Retinal pigment epithelial cell (primary cell): Measurements from ENCODE around the gene GCAT.

ENCODE experiments used
- DNase-seq: peaks from one replicate; pipeline ENCODE4 v3.0.0-alpha.2; 2010; ENCODE audit warnings: low read depth
- H3K4me3 ChIP-seq: 2 replicates; pipeline ENCODE4 v1.5.1; 2011; ENCODE audit warnings: mild to moderate bottlenecking, low read length, control low read depth, moderate library complexity
- TF ChIP-seq, protein P1 (sequence below): conservative IDR thresholded peaks from 2 replicates; pipeline ENCODE4 v1.5.1; 2011; ENCODE audit warnings: low read depth, low read length, control low read depth, inconsistent platforms

GCAT gene

GRCh38 chr22:37831472-37831871 is 23.7 kb downstream of the GCAT start:
- DNase-seq: no peak
- H3K4me3 ChIP-seq: no peak overlapping the region
- TF ChIP-seq, protein P1, sequence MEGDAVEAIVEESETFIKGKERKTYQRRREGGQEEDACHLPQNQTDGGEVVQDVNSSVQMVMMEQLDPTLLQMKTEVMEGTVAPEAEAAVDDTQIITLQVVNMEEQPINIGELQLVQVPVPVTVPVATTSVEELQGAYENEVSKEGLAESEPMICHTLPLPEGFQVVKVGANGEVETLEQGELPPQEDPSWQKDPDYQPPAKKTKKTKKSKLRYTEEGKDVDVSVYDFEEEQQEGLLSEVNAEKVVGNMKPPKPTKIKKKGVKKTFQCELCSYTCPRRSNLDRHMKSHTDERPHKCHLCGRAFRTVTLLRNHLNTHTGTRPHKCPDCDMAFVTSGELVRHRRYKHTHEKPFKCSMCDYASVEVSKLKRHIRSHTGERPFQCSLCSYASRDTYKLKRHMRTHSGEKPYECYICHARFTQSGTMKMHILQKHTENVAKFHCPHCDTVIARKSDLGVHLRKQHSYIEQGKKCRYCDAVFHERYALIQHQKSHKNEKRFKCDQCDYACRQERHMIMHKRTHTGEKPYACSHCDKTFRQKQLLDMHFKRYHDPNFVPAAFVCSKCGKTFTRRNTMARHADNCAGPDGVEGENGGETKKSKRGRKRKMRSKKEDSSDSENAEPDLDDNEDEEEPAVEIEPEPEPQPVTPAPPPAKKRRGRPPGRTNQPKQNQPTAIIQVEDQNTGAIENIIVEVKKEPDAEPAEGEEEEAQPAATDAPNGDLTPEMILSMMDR: no peak

DNA sequence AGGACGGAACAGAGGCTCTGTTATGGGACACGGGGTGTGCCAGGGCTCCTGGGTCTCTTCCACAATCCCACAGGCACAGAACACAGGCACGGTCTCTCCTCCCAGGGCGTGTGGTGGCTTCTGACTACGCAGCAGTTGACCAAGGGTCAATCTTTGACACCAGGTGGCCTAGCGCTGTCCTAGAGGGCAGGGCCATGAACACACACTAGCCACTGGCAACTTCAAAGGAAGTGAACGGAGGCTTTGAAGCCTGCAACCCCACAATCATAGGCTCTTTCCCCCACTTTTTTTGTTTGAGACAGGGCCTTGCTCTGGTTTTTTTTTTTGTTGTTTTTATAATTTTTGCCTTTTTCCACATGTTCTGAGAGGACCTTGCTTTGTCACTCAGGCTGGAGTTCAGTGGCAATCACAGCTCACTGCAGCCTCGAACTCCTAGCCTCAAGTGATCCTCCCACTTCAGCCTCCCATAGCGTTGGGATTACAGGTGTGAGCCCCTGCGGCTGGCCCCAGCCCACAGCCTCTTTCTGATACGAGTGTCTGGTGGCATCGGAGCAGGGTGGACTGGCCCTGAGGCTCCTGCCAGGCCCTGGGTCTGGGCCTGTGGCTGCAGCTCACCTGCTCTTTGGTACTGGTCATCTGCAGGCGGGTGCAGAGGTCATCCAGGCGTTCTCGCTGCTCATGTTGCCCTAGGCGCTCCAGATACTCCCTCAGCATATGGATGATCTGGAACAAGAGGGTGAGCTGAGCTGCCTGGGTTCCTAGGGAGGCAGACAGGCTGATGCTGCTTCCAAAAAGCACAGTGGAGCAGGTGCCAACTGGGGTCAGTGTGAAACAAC is 24.5 kb downstream of the GCAT start:
- H3K4me3 ChIP-seq: no peak overlapping the region
- DNase-seq: no peak
- TF ChIP-seq, protein P1: no peak

DNA sequence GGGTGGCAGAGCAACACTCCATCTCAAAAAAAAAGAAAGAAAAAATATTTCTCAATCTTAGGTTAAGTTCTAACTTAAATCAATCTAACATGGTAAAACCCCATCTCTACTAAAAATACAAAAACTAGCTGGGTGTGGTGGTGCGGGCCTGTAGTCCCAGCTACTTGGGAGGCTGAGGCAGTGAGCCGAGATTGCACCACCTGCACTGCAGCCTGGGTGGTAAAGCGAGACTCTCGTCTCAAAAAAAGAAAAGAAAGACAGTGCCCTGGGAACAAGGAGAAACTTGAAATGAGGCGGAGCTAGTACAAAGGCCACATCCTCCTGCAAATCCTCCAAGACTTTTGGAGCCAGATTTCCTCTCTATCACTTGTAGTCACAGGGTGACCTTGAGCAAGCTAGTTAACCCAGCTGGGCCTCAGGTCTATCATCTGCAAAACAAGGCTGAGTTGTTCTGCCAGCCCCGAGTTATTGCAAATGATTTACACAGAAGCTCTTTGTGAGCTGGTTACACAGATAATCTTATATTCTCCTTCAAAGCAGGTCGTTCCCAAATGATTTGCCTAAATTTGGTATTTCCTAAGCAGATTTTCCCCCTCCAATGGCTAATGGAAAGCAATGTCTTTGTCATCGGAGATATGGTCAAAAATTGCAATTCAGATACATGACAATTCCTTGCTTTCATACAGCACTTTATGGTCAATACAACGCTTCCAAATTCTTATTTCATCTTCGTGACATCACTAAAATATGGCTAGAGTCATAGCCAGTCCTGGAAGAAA is 34.5 kb downstream of the GCAT start:
- TF ChIP-seq, protein P1: no peak
- DNase-seq: no peak
- no peak overlapping the region for H3K4me3 ChIP-seq

- DNase-seq: no peak
- peak overlapping the region; percentile 76 for H3K4me3 ChIP-seq
- TF ChIP-seq, protein P1: no peak
Measured at GRCh38 chr22:37843741-37844089, 36.0 kb downstream of the GCAT start.

DNA sequence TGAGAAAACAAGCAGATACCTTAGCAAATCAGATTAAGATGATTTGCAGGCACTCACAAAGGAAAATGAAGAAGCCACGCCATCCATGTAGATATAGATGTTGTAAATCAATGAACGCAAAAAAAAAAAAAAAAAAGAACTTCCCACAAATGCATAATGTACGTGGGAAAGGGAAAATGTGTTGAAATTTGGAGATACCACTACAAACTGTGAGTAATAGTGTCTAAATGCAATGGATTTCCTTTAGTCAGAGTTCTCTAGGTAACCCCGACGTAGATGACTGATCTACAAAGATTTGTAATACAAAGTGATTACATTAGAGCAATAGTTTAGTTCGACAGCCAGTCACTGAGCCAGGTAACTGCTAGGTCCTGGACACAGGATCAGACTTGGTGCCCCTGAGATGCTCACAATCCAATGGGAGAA is 37.2 kb downstream of the GCAT start:
- H3K4me3 ChIP-seq: peak overlapping the region; percentile 76
- TF ChIP-seq, protein P1: no peak
- no peak for DNase-seq

DNA sequence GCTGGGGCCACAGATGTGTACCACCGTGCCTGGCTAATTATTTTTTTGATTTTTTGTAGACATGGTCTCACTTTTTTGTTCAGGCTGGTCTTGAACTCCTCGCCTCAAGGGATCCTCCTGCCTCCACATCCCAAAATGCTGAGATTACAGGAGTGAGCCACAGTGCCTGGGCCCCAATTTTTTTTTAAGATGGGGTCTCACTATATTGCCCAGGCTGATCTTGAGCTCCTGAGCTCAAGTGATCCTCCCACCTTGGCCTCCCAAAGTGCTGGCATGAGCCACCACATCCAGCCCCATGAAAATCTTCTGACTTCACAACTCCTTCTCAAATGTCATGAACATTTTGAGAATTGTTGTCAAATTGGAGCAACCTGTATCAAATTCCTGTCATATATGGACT is 38.7 kb downstream of the GCAT start:
- no peak for DNase-seq
- TF ChIP-seq, protein P1: no peak
- H3K4me3 ChIP-seq: no peak overlapping the region
